ENCODE results near the gene LDLRAD4.

The LDLRAD4 gene

GRCh38 chr18:13409026-13409425 is 190.5 kb downstream of the LDLRAD4 start:
- no peak for ATAC-seq
- TF ChIP-seq PPARA (CRISPR knock-in tag; IDR thresholded peaks at IDR 0.05; ENCODE audit: borderline replicate concordance) (no peak), OSR1 (CRISPR knock-in tag; IDR thresholded peaks at IDR 0.05) (no peak), BACH2 (CRISPR knock-in tag; IDR thresholded peaks at IDR 0.05; ENCODE audit: borderline replicate concordance) (no peak), ZC3H10 (CRISPR knock-in tag; IDR thresholded peaks at IDR 0.05) (no peak), ESRRG (CRISPR knock-in tag; IDR thresholded peaks at IDR 0.05) (no peak), GLIS3 (CRISPR knock-in tag; IDR thresholded peaks at IDR 0.05) (no peak), TOX (CRISPR knock-in tag; IDR thresholded peaks at IDR 0.05; ENCODE audit: borderline replicate concordance) (no peak), RARB (CRISPR knock-in tag; IDR thresholded peaks at IDR 0.05) (no peak), ZNF8 (CRISPR knock-in tag; IDR thresholded peaks at IDR 0.05) (no peak), TSHZ2 (CRISPR knock-in tag; IDR thresholded peaks at IDR 0.05) (no peak), TCF4 (CRISPR knock-in tag; IDR thresholded peaks at IDR 0.05; ENCODE audit: borderline replicate concordance) (no peak), ISL1 (CRISPR knock-in tag; IDR thresholded peaks at IDR 0.05) (no peak), ZNF565 (CRISPR knock-in tag; conservative IDR thresholded peaks at IDR 0.05; ENCODE audit: low read depth) (no peak), ZFP3 (CRISPR knock-in tag; IDR thresholded peaks at IDR 0.05) (no peak)
- TF ChIP-seq, protein P1, sequence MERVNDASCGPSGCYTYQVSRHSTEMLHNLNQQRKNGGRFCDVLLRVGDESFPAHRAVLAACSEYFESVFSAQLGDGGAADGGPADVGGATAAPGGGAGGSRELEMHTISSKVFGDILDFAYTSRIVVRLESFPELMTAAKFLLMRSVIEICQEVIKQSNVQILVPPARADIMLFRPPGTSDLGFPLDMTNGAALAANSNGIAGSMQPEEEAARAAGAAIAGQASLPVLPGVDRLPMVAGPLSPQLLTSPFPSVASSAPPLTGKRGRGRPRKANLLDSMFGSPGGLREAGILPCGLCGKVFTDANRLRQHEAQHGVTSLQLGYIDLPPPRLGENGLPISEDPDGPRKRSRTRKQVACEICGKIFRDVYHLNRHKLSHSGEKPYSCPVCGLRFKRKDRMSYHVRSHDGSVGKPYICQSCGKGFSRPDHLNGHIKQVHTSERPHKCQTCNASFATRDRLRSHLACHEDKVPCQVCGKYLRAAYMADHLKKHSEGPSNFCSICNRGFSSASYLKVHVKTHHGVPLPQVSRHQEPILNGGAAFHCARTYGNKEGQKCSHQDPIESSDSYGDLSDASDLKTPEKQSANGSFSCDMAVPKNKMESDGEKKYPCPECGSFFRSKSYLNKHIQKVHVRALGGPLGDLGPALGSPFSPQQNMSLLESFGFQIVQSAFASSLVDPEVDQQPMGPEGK (CRISPR knock-in tag; IDR thresholded peaks at IDR 0.05; ENCODE audit: borderline replicate concordance), result no peak
- TF ChIP-seq, protein P2, sequence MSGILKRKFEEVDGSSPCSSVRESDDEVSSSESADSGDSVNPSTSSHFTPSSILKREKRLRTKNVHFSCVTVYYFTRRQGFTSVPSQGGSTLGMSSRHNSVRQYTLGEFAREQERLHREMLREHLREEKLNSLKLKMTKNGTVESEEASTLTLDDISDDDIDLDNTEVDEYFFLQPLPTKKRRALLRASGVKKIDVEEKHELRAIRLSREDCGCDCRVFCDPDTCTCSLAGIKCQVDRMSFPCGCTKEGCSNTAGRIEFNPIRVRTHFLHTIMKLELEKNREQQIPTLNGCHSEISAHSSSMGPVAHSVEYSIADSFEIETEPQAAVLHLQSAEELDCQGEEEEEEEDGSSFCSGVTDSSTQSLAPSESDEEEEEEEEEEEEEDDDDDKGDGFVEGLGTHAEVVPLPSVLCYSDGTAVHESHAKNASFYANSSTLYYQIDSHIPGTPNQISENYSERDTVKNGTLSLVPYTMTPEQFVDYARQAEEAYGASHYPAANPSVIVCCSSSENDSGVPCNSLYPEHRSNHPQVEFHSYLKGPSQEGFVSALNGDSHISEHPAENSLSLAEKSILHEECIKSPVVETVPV (CRISPR knock-in tag; IDR thresholded peaks at IDR 0.05), result no peak
- TF ChIP-seq, protein P3, sequence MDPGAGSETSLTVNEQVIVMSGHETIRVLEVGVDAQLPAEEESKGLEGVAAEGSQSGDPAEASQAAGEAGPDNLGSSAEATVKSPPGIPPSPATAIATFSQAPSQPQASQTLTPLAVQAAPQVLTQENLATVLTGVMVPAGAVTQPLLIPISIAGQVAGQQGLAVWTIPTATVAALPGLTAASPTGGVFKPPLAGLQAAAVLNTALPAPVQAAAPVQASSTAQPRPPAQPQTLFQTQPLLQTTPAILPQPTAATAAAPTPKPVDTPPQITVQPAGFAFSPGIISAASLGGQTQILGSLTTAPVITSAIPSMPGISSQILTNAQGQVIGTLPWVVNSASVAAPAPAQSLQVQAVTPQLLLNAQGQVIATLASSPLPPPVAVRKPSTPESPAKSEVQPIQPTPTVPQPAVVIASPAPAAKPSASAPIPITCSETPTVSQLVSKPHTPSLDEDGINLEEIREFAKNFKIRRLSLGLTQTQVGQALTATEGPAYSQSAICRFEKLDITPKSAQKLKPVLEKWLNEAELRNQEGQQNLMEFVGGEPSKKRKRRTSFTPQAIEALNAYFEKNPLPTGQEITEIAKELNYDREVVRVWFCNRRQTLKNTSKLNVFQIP (CRISPR knock-in tag; IDR thresholded peaks at IDR 0.05; ENCODE audit: borderline replicate concordance, low read depth), result no peak

DNA sequence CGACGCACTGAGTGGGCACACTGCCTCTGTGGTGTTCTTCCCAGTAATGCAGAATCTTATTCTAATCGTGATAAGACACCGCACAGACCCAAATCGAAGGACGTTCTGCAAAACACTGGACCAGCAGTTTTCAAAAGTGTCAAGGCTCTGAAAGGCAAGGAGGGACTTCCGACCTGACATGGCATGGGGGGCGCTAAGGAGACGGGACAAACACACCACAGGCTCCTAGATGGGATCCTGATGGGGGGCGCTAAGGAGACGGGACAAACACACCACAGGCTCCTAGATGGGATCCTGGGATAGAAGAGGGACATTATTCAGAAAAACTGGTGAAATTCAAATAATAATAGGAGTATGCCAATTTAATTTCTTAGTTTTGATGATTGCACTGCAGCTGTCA is 191.4 kb downstream of the LDLRAD4 start:
- TF ChIP-seq ZNF8 (CRISPR knock-in tag; IDR thresholded peaks at IDR 0.05) (no peak), CSDC2 (CRISPR knock-in tag; IDR thresholded peaks at IDR 0.05) (no peak), CREB5 (CRISPR knock-in tag; IDR thresholded peaks at IDR 0.05; ENCODE audit: low read depth) (no peak), GLIS3 (CRISPR knock-in tag; IDR thresholded peaks at IDR 0.05) (no peak), RARB (CRISPR knock-in tag; IDR thresholded peaks at IDR 0.05) (no peak), ZFP3 (CRISPR knock-in tag; IDR thresholded peaks at IDR 0.05) (no peak), PPARA (CRISPR knock-in tag; IDR thresholded peaks at IDR 0.05; ENCODE audit: borderline replicate concordance) (no peak), OSR1 (CRISPR knock-in tag; IDR thresholded peaks at IDR 0.05) (no peak)
- TF ChIP-seq, protein P2 (CRISPR knock-in tag; IDR thresholded peaks at IDR 0.05), result no peak
- ATAC-seq, result no peak

- no peak for ATAC-seq
- TF ChIP-seq, protein P3 (CRISPR knock-in tag; IDR thresholded peaks at IDR 0.05; ENCODE audit: borderline replicate concordance, low read depth), result no peak
- TF ChIP-seq ZNF70 (CRISPR knock-in tag; IDR thresholded peaks at IDR 0.05) (no peak), TSHZ2 (CRISPR knock-in tag; IDR thresholded peaks at IDR 0.05) (no peak), ZFP3 (CRISPR knock-in tag; IDR thresholded peaks at IDR 0.05) (no peak)
- TF ChIP-seq, protein P2 (CRISPR knock-in tag; IDR thresholded peaks at IDR 0.05), result no peak
These were observed 191.9 kb downstream of the LDLRAD4 start for GRCh38 chr18:13410471-13410870.

All from SK-N-SH treated with all-trans-retinoic acid at 6 μM for 48 hours (cell line).